OCI-LY7 (cell line): ENCODE measurements around the gene MAF.

ENCODE experiments used
- EZH2phosphoT487 ChIP-seq: fragments of 200-600 bp; sonication (generic); IDR thresholded peaks from 2 replicates; pipeline ENCODE4 v1.6.1; 2018; ENCODE audit warnings: low read depth, borderline replicate concordance, mild to moderate bottlenecking, mixed run types, antibody characterized with exemption, low read length, moderate library complexity, mixed read lengths
- TF ChIP-seq, protein P1 (sequence below): fragments of 200-600 bp; sonication (generic); conservative IDR thresholded peaks from 2 replicates; pipeline ENCODE4 v1.5.1; 2014; ENCODE audit warnings: mild to moderate bottlenecking, antibody characterized with exemption, low read length, moderate library complexity, mixed read lengths

- TF ChIP-seq, protein P1, sequence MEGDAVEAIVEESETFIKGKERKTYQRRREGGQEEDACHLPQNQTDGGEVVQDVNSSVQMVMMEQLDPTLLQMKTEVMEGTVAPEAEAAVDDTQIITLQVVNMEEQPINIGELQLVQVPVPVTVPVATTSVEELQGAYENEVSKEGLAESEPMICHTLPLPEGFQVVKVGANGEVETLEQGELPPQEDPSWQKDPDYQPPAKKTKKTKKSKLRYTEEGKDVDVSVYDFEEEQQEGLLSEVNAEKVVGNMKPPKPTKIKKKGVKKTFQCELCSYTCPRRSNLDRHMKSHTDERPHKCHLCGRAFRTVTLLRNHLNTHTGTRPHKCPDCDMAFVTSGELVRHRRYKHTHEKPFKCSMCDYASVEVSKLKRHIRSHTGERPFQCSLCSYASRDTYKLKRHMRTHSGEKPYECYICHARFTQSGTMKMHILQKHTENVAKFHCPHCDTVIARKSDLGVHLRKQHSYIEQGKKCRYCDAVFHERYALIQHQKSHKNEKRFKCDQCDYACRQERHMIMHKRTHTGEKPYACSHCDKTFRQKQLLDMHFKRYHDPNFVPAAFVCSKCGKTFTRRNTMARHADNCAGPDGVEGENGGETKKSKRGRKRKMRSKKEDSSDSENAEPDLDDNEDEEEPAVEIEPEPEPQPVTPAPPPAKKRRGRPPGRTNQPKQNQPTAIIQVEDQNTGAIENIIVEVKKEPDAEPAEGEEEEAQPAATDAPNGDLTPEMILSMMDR = no peak
- no peak for TF ChIP-seq EZH2phosphoT487
These were observed 26.6 kb upstream of the MAF start for GRCh38 chr16:79627092-79627491.
